GM18951 (cell line): ENCODE measurements around the gene LIX1.

Experiments used
- POLR2A ChIP-seq: IDR thresholded peaks from 4 replicates; pipeline ENCODE4 v1.6.1; 2011; ENCODE audit warnings: mild to moderate bottlenecking; ENCODE audit not compliant: insufficient read length, insufficient read depth; ENCODE audit errors: extremely low read depth
- in situ Hi-C: fragments of 300-500 bp; cut with MboI; formaldehyde crosslinking; loops from one replicate; pipeline ENCODE4 v1.12.0; 2022; ENCODE audit warnings: low sequenced_read_pairs, mixed read lengths, inconsistent platforms; ENCODE audit not compliant: unreplicated experiment

Gene LIX1

DNA sequence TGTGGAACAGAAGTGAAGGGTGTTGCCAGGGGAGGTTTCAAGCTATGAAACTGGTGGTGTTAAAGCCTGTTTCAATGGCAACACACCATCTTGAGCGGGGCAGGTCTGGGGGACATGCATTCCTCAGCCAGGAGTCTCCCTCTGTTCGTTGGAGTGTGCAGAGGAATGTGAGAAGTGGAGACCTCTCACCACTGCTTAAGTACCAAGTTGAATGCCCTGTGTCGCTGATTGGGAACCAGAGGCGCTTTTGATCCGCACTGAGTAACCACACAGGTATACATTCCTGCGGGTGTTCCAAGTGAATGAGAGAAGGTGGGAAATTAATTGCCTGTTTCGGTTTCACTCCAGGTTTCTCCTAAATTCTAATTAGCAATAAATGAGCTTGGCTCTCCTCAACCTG lies 99.4 kb downstream of the LIX1 start:
- no peak for TF ChIP-seq POLR2A
- in situ Hi-C loops = no loop called here
